ENCODE results near the gene OMP. TPM values are rescaled to one million over a fixed set of nuclear protein-coding genes. Genes with fewer than 3 reads are reported as not detected.

OMP gene
- total RNA-seq, 1 donor from 2014 or later: not detected

- intact Hi-C loops (cut with micrococcal nuclease): no loop called here
- no peak for DNase-seq
- H3K4me1 ChIP-seq: no peaks in the 10 kb centered on the region
Observed at GRCh38 chr11:77115181-77115611, 12.6 kb downstream of the OMP start.

DNA sequence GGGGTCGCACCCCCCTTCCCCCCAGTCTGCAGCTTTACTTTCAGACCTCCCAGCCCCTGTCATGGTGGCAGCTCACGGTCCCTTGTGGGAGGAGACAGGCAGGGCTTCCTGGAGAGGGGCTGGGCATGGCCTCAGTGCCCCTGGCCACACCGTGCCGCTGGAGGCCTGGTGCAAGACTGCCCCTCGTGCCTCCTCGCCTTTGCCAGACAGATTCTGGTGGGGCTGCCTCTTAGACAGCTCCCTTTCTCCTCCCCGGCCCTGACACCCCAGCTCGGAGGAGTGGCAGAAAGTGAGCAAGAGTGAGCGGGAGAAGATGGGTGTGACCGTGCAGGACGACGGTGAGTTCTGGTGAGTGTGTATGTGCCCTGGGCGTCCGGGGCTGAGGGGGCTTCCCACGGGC lies 13.3 kb downstream of the OMP start:
- Histone ChIP-seq H3K4me1 (no peaks in the 10 kb centered on the region), H3K27ac (replicated peaks) (no peak overlapping the region), H3K36me3 (no peaks in the 10 kb centered on the region), H3K27me3 (ENCODE audit: low read depth) (no peaks in the 10 kb centered on the region), H3K4me3 (no peak overlapping the region), H3K9me3 (replicated peaks) (no peaks in the 10 kb centered on the region)
- intact Hi-C loops (cut with micrococcal nuclease): no loop called here
- TF ChIP-seq, protein P1, sequence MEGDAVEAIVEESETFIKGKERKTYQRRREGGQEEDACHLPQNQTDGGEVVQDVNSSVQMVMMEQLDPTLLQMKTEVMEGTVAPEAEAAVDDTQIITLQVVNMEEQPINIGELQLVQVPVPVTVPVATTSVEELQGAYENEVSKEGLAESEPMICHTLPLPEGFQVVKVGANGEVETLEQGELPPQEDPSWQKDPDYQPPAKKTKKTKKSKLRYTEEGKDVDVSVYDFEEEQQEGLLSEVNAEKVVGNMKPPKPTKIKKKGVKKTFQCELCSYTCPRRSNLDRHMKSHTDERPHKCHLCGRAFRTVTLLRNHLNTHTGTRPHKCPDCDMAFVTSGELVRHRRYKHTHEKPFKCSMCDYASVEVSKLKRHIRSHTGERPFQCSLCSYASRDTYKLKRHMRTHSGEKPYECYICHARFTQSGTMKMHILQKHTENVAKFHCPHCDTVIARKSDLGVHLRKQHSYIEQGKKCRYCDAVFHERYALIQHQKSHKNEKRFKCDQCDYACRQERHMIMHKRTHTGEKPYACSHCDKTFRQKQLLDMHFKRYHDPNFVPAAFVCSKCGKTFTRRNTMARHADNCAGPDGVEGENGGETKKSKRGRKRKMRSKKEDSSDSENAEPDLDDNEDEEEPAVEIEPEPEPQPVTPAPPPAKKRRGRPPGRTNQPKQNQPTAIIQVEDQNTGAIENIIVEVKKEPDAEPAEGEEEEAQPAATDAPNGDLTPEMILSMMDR (IDR thresholded peaks at IDR 0.05; ENCODE audit: borderline replicate concordance): no peak
- DNase-seq: no peak

More at GRCh38 chr11:77115181-77115611, 12.6 kb downstream of the OMP start:
- no peak overlapping the region for H3K27ac ChIP-seq (replicated peaks)
- H3K36me3 ChIP-seq: no peaks in the 10 kb centered on the region
- TF ChIP-seq, protein P1 (IDR thresholded peaks at IDR 0.05; ENCODE audit: borderline replicate concordance): no peak
- no peak overlapping the region for H3K4me3 ChIP-seq
- no peaks in the 10 kb centered on the region for H3K9me3 ChIP-seq (replicated peaks)
- no peaks in the 10 kb centered on the region for H3K27me3 ChIP-seq (ENCODE audit: low read depth)

DNA sequence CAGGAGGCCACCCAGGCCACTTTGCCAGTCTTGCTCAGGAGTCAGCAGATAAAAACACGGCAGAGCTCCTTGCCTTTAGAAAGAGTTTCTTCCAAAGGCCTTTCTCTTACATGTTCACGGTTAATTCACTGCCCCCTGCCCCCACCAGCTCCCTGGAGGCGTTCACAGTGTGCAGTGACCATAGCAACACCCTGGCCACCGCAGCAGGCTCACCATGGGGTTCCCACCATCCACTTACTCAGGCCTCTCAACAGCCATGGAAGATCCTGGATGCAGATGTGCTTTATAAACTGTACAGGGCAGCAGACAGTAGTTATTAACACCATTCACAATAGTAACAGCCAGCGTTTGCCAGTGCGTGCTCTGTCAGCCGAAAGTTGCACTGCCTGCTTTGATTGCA lies 14.9 kb downstream of the OMP start:
- intact Hi-C loops (cut with micrococcal nuclease): no loop called here
- H3K36me3 ChIP-seq: no peaks in the 10 kb centered on the region
- H3K27me3 ChIP-seq (ENCODE audit: low read depth): no peaks in the 10 kb centered on the region
- H3K9me3 ChIP-seq (replicated peaks): no peaks in the 10 kb centered on the region
- DNase-seq: no peak
- no peaks in the 10 kb centered on the region for H3K4me1 ChIP-seq
- H3K27ac ChIP-seq (replicated peaks): no peak overlapping the region
- TF ChIP-seq, protein P1 (IDR thresholded peaks at IDR 0.05; ENCODE audit: borderline replicate concordance): no peak
- no peak overlapping the region for H3K4me3 ChIP-seq

GRCh38 chr11:77118086-77118485 lies 15.4 kb downstream of the OMP start:
- DNase-seq: no peak
- no peak overlapping the region for H3K4me3 ChIP-seq
- intact Hi-C loops (cut with micrococcal nuclease): no loop called here

DNA sequence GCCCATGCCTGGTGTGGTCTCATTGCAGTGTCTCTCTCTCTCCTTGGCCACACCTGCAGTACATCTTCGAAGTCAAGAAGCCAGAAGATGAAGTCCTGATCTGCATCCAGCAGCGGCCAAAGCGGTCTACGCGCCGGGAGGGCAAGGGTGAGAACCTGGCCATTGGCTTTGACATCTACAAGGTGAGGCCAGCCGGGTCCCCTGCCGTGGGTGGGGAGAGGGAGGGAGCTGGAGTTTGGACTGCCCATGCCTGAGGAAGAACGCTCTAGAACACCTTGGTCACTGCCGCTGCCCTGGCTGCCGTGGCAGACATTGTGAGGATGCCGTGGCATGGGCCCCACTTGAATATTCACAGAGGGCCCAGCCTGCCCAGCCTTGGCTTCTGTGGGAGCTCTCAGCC lies 16.3 kb downstream of the OMP start:
- no peaks in the 10 kb centered on the region for H3K4me1 ChIP-seq
- no peaks in the 10 kb centered on the region for H3K9me3 ChIP-seq (replicated peaks)
- H3K27me3 ChIP-seq (ENCODE audit: low read depth): no peaks in the 10 kb centered on the region
- H3K27ac ChIP-seq (replicated peaks): peak overlapping the region; percentile 16
- intact Hi-C loops (cut with micrococcal nuclease): no loop called here
- TF ChIP-seq, protein P1 (IDR thresholded peaks at IDR 0.05; ENCODE audit: borderline replicate concordance): no peak
- H3K4me3 ChIP-seq: no peak overlapping the region
- no peak for DNase-seq
- H3K36me3 ChIP-seq: no peaks in the 10 kb centered on the region

More at GRCh38 chr11:77118086-77118485, 15.4 kb downstream of the OMP start:
- Histone ChIP-seq H3K27ac (replicated peaks) (no peak overlapping the region), H3K9me3 (replicated peaks) (no peaks in the 10 kb centered on the region), H3K36me3 (no peaks in the 10 kb centered on the region), H3K27me3 (ENCODE audit: low read depth) (no peaks in the 10 kb centered on the region), H3K4me1 (no peaks in the 10 kb centered on the region)
- TF ChIP-seq, protein P1 (IDR thresholded peaks at IDR 0.05; ENCODE audit: borderline replicate concordance): no peak
